Jurkat, Clone E6-1 (cell line): ENCODE measurements around the gene ZNF273.

ENCODE experiments used
- DNase-seq: peaks from one replicate; pipeline ENCODE4 v3.0.0-alpha.2; 2011; ENCODE audit warnings: low read depth, low spot score
- H3K4me3 ChIP-seq: 2 replicates; pipeline ENCODE4 v1.5.1; 2011; ENCODE audit warnings: mild to moderate bottlenecking, low read length, control low read depth, moderate library complexity

Gene ZNF273

GRCh38 chr7:64875658-64876406, 27.2 kb upstream of the ZNF273 start:
- DNase-seq, result no peak
- no peak overlapping the region for H3K4me3 ChIP-seq

GRCh38 chr7:64876792-64877713, 26.0 kb upstream of the ZNF273 start:
- no peak for DNase-seq
- no peak overlapping the region for H3K4me3 ChIP-seq

- DNase-seq, result no peak
- no peak overlapping the region for H3K4me3 ChIP-seq
Observed at GRCh38 chr7:64877714-64878610, 25.1 kb upstream of the ZNF273 start.

GRCh38 chr7:64878684-64879083, 24.4 kb upstream of the ZNF273 start:
- no peak for DNase-seq
- H3K4me3 ChIP-seq, result no peak overlapping the region

GRCh38 chr7:64879086-64879730, 23.9 kb upstream of the ZNF273 start:
- peak; percentile 43 for DNase-seq
- no peak overlapping the region for H3K4me3 ChIP-seq

GRCh38 chr7:64879800-64880199, 23.3 kb upstream of the ZNF273 start:
- DNase-seq, result no peak
- no peak overlapping the region for H3K4me3 ChIP-seq

GRCh38 chr7:64880322-64881297, 22.5 kb upstream of the ZNF273 start:
- no peak for DNase-seq
- no peak overlapping the region for H3K4me3 ChIP-seq

GRCh38 chr7:64881461-64882287, 21.4 kb upstream of the ZNF273 start:
- no peak overlapping the region for H3K4me3 ChIP-seq
- no peak for DNase-seq

- no peak for DNase-seq
- H3K4me3 ChIP-seq, result no peak overlapping the region
Observed at GRCh38 chr7:64882341-64883112, 20.5 kb upstream of the ZNF273 start.

- DNase-seq, result no peak
- no peak overlapping the region for H3K4me3 ChIP-seq
Observed at GRCh38 chr7:64883113-64883905, 19.8 kb upstream of the ZNF273 start.

- H3K4me3 ChIP-seq, result no peak overlapping the region
- no peak for DNase-seq
Observed at GRCh38 chr7:64884085-64884912, 18.8 kb upstream of the ZNF273 start.

GRCh38 chr7:64884913-64885370, 18.1 kb upstream of the ZNF273 start:
- no peak overlapping the region for H3K4me3 ChIP-seq
- no peak for DNase-seq

- DNase-seq, result no peak
- no peak overlapping the region for H3K4me3 ChIP-seq
Observed at GRCh38 chr7:64885520-64886240, 17.4 kb upstream of the ZNF273 start.

- no peak for DNase-seq
- H3K4me3 ChIP-seq, result no peak overlapping the region
Observed at GRCh38 chr7:64886956-64887545, 16.0 kb upstream of the ZNF273 start.
